T1000 (cell line): Measurements from ENCODE around the gene SPSB1.
"Not testable (repeated sequence)": the region's sequence is repeated elsewhere in the genome, so short reads cannot be mapped to it uniquely, and the experiment has no call there.

ENCODE experiments used
- DNase-seq: peaks from one replicate; lab custom pipeline; 2025; ENCODE audit warnings: mixed read lengths; lab: John Stamatoyannopoulos, UW

SPSB1 gene

DNA sequence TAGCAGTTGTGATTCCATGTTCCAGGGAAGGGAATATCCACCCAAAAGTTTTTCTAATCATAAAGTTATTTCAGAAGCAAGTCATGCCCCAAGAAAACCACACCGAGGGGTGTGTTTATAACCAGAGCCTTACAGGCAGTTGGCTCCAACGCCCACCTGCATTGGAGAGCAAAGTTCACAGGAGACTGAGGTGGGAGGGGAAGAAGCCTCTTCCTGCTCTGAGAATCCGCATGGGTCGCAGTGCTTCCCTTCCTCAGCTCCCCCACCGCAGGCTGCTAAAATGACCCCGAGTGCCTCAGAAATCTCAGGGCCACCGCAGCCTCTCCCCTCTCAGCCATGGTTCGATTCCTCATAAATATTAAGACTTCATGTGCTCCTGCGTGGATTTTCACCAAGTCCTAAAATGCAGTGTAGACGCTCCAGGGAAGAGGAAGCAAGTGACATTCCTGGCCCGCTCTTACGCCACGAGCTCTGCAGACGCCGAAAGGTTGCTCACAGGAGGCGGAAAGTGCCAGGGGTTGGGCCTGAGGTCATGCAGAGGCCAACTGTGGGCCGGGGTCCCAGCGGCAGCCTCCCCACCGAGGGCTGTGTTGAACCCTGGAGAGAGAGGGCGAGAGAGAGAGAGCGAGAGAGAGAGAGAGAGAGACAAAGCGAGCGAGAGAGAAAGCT, 13.4 kb upstream of the SPSB1 start:
- no peak for DNase-seq

DNA sequence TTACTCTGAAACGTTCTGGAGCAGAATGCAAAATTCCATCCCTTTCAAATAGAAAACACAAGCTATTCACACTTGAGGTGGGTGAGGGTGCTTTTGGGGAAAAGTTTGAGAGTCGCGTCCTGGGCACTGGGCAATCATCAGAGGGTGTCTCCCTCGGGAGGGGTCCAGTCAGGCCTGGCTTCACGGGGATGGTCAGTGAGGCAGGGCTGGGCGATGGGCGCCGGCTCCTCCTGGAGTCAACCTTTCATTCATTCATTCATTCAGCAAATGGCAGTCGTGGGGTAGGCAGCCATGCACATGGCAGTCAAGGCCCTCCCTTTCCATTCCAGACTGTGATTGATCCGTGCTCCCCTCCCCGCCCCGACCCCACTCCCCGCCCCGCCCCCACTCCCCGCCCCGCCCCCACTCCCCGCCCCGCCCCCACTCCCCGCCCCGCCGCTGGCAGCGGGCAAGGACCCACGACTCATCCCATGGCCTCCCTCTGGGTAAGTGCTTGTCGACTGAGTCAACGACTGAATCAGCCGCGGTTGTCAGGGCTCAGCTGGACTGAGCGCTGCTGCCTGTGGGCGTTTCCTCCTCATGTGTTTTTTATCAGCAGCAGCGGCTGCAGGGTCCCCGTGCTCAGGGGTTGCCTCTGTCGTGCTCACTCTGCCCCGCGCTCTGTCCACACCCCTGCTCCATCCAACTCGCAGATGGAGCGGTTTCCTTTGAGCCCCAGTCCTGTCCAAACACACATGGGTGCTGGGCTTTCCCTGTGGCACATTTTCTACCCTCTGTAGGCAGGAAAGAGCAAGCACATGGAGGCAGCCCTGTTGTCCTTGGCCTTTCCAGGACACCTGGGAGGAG, 12.5 kb upstream of the SPSB1 start:
- DNase-seq: peak; percentile 81

DNA sequence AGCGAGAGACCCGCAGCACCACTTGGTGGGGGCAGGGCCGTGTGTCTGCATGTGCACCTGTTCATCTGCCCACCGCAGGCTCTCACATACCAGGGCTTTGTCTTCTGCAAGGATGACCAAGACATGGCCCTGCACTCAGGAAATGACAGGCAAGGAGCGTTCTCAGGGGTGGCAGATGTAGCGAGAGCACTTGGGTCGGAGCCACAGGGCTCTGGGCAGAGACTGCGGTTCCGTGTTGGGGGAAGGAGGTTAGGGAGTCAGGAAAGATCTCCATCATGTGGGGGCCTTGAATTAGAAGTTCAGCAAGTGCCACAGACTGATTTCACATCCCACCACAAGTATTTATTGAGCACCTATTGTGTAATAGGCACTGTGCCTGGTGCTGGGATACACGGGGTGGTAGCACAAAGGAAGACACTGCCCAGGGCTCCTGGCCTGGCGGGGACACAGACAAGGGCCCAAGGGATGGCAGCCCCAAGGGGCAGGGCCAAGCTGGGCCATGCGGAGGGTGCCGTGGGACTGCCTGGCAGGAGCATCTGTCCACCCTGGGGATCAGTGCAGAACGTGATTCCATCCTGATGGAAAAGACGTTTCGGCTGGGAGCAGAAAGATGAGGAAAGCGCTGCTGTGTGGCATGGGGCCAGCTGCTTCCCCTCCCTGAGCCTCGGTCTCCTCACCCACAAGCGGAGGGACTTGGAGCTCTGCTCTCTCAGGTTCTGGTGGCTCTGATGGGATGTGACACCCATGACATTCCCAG, 11.4 kb upstream of the SPSB1 start:
- no peak for DNase-seq

DNA sequence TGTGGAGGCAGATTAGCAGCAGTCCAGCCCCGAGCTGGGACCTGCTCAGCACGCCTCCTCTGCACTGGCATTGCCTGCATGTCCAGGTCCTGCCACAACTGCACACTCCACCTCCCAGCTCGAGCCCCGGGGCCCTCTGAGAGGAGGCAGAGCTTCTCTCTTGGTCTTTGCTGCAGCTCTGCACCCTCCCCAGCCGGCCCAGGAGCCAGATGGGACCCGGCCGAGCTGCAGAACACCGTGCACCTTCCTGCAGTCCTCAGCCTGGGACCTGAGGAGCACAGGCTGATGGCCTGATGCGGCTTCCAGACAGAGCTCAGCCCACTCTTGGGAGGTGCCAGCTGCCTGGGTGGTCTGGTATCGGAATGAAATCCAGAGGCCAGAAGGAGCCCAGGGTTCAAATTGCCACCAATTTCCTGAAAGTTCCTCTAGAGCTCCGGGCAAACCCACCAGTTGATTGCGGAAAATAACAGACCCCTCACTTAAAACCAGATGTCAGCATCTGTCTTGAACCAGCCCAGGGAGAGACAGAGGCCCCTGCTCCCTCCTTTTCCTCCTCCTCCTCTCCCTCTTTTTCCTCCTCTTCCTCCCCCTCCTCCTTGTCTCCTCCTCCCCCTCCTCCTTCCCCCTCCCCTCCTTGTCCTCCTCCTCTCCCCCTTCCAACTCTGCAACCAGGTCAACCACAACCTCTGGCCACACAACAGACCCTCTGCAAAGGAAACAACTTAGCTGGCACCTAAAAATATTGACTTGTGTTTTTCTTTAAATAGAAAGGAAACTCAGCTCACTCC, 10.6 kb upstream of the SPSB1 start:
- DNase-seq: no peak

DNA sequence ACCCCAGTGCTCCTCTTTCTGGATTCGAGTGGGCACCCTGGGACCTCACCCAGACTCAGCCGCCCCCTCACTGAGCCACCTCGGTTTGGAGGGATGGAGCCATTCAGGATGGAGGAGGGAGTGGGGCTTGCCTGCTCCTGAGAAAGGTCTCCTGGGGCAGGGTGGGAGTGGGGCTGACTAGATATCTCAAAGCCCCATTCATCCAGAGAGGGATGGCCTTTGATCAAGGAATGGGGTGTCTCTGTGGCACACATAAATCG, 10.1 kb upstream of the SPSB1 start:
- no peak for DNase-seq

DNA sequence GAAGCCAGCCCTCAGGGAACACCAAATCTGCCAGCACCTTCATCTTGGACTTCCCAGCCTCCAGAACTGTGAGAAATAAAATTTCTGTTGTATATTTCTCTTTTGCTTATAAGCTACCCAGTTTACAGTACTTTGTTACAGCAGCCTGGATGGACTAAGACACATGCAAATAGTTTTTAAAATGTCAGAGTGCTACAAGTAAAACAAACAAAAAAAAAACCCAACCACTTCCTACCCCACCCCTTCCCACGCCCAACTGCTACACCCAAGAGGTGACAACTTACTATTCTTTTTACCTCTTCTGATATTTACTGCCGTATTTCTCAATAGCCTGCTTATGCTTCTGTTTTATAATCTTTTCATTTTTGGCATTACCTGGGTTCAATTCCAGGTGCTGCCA, 8.6 kb upstream of the SPSB1 start:
- DNase-seq: no peak

DNA sequence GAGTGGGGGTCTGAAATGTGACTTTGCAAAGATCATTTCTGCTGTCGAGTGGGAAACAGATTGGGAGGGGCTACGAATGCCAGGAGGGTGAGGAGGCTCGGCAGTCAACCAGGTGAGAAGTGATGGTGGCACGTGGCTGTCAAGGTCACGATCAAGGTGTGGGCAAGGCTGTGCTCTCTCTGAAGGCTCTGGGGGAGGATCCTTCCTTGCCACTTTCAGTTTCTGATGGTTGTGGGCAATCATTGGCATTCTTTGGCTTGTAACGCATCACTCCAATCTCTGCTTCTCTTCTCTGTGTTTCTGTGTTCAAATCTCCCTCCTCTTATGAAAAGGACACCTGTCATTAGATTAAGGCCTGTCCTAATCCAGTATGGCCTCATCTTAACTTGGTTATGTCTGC, 6.1 kb upstream of the SPSB1 start:
- no peak for DNase-seq

DNA sequence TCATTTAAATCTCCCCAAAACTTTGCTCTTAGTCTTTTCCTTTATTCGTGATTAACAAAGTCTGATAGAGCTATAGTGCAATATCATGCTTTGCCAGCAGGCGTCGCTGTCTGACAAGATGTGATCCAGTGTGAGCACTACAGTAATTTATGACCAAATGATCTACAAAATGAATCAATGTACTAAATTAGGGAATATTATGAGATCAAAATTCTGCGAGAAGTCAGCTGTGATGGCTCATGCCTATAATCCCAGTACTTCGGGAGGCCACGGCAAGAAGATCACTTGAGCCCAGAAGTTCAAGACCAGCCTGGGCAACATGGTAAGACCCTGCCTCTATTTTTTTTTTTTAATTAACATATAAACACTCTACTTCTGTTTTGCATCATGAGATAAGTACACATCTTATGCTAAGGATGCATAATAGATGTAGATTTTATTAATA, 3.6 kb upstream of the SPSB1 start:
- DNase-seq: peak; percentile 63

DNA sequence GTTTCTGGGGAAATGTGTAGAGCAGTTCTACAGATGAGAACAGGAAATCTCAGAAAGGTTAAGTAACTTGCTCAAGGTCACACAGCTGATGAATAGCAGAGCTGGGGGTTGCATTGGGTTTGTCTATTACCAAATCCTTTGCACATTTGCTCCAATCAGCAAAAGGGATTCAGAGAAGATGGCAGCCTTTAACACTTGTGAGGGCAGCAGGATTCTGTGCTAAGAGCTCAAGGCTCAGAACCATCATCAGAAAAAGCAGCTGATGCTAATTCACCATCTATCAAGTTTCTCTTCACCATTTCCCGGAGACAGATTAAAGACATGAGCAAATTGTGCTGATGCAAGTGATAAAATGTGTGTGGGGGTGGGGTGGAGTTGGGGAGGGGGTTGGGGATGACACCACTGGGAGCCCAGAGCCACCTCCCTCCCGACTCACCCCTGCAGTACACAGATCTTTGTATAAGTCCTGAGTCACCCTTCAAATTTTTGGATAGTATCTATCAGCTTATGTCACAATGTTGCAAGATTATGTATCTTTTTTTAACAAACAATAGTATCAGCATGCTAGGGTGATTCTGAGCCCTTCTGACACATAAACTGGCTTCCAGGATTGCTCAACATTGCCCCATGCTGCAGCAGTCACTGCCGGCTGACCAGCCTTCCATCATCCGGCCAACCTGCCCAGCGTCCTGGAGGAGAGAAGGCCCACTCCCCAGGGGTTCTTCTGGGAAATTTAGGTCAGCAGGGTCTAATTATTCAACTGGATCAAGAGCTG, 2.8 kb upstream of the SPSB1 start:
- peak; percentile 38 for DNase-seq

DNA sequence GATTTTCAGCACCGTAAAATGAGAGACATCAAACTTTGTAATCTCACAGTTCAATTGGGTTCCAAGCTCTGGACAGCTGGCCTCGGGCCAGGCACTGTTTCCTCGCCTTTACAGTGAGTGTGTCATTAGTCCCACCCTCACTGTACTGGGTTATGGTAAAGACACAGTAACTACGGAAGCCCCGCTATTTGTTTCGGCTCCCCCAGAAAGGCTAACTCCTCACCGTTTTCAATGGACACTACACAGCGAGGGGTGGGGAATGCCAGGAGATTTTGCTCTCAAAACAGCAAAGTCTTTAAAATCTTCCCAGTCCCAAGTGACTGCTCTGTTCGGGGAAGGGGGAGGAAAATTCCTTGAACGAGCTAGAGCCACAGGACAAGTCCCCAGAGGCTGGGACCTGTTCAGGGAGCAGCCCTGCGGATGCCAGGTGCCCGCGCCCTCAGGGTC, 757 bp upstream of the SPSB1 start:
- DNase-seq: no peak

DNA sequence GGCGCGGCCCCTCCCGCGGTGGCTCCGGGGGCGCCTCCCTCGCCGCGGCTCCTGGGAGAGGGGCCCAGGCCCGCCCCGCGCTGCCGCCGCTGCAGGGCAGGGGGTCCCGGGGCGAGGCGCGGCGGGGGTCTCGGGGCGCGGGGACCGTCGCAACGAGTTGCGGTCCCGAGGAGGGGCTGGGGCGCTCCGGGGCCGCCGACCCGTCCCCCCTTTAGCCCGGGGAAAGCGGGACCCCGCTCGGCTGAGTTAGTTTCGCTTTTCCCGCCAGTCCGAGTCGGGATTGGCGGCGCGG, 493 bp downstream of the SPSB1 start:
- no peak for DNase-seq

DNA sequence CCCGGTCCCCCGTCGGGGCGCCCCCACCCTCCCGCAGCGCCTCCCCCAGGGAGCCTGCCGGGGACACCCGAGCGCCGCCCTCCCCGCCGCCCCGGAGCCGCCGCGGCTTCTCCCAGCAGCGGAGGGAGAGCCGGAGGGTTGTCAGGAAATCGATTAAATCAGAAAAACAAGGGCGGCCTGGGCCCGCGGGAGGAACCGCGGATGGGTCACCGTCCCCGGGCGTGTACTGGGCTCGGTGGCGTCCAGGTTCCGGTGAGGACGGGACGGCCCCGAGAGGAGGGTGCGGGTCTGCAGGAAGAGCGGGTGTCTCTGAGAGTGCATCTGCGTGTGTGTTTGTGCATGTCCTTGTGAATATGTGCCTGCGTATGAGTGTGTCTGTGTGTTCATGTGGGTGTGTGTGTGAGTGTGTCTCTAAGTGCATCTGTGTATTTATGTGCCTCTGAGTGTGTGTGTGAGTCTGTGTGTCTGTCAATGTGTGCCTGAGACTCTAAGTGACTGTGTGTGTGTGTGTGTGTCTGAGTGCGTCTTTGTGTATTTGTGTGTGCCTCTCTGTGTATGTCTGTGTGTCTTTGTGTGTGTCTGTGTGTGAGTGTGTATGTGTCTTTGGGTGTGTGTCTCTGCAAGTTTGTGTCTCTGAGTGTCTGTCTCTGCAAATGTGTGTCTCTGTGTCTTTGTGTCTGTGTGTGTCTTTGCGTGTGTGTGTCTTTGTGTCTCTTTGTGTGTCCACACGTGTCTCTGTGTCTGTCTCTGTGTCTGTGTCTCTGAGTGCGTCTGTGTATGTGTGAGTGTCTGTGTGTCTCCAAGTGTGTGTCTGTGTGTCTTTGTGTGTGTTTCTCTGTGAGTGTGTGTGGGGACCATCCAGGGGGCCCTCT, 1.1 kb downstream of the SPSB1 start:
- DNase-seq: no peak

DNA sequence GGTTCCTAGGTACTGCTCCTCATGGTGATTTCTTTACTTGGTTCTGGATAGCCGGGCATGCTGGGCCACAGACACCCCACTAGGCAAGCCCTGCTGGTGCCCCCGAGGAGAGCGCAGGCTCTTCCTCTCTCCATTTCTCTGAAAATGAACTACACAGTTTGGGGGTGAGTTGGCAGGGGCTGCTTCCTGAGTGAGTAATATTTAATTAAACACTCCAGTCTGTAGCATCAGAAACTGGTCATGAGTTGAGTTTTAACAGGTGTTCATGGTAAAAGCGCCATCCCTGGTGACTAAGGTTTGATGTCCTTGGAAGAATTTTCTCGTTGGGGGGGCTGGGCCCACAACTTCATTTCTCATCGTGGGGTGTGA, 1.7 kb downstream of the SPSB1 start:
- DNase-seq: peak; percentile 46

DNA sequence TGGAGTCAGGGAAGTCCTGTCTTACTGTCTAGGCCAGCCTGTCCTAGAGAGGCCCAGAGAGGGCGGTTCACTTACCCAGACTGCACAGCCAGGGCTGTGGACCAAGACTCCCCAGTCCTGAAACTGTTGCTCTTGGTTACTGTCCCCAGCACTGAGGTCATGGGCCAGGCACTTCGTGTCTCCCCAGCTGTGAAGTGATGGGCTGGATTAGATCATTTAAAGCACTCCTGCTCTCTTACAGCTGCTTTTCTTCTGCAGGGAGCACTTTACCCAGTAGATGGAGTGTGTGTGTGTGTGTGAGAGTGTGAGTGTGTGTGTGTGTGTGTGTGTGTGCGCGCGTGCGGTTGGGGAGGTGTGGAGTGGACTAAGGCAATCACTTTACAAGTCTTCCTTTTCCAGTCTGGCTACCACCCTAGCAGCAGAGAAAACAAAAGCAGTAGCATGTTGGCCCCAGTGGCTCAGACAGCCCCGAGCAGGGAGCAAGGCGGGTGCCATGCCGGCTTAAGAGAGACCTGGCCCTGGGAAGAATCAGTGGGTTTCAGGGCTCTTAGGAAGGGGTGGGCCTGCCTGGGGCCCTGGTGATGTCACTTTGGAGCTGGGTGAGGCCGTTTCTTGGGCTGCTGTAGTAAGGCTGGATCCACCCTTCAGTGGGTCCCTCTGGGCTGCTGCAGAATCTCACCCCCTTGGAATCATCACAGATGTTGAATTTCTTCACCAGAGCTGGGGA, 2.4 kb downstream of the SPSB1 start:
- no peak for DNase-seq

DNA sequence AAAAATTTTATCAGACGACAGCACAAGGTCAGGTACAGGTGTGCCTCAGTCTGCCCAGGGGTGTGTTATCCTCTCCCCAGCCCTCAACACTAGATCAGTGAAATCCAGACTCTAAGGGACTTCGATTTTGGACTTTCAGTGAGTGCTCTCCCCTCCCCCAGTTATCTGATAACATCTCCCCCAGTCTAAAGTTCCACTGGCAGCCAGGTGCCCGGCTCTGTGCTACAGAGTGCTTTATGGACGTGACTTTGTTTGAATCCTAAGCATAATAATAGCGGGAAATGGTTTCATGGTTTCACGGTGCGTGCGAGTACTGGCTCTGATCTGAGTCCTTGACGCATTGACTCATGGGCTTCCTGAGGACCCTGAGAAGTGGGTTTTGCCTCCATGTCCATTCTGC, 3.2 kb downstream of the SPSB1 start:
- DNase-seq: no peak

DNA sequence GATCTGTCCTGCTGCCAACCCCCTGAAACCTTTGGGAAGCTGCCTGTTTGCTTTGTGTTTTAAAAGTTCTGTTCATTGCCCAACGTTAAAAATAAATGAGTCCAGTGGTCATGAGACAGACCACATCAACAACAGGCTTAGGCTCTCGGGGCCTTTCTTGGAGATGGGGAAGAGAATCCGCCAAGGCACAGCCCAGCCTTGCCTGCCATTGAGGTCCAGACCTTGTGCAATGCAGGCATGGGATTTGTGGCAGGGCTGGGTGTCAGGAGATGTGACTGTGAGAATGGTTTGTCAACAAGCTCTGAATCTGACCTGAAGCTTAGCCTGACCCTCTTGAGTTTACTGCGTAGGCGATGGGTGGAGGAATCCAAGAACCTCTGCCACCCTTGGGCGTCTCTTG, 4.2 kb downstream of the SPSB1 start:
- DNase-seq: no peak

DNA sequence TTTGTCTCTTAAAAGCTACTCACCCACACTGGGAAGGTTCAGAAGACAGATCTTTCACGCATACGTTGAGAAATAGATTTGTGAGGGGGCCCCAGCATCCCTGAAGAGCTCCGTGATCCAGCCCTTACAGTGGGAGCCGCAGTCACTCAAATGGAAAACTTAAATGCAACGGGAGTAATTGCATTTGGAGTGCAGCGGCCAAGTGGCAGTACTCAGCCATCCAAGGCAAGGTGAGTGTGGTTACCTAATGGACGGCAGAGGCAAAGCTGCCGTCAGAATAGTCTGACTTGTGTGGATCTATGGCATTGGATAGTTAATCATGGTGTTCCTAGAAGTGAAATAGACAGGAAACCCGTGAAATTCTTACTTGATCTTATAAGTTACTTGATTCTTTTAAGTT, 5.1 kb downstream of the SPSB1 start:
- no peak for DNase-seq

DNA sequence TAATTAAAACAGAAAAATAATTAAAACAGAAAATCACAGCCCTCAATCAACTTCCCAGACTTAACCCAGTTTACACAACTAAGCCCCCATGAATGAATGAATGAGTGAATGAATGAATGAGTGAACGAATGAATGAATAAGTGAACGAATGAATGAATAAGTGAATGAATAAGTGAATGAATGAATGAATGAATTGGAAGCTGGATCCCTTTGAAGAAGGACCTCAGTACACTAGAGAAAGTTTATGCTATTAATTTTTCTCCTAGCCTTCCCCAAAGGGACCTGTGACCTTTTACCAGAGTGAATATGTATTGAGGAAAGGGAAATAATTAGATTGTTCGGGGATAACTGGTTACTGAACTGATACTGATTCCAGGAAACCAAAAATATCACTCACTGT, 5.6 kb downstream of the SPSB1 start:
- no peak for DNase-seq

DNA sequence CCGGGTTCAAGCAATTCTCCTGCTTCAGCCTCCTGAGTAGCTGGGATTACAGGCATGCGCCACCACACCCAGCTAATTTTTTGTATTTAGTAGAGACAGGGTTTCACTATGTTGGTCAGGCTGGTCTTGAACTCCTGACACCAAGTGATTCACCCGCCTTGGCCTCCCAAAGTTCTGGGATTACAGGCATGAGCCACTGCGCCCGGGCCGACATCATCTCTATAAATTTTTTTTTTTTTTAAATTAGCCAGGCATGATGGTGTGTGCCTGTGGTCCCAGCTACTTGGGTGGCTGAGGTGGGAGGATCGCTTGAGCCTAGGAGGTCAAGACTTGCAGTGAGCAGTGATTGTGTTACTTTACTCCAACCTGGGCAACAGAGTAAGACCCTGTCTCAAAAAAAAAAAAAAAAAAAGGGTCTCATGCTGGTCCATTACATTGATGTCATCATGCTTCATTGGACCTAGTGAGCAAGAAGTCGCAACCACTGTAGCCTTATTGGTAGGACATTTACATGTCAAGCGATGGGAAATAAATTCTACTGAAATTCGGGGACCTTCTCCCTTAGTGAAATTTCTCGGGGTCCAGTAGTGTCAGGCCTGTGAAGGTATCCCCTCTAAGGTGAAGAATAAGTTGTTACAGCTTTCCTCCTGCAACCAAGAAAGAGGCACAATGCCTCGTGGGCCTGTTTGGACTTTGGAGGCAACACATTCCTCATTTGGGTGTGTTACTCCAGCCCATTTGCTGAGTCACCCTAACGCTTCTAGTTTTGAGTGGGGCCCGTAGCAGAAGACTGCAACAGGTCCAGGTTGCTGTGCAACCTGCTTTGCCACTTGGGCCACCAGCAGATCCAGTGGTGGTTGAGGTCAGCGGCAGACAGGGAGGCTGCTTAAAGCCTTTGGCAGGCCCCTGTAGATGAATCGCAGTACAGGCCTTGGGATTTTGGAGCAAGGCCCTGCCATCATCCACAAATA, 7.2 kb downstream of the SPSB1 start:
- DNase-seq: not testable (repeated sequence)
